T-helper 2 cell treated with Interferon-gamma antibody and Interleukin-4, amounts not matched to agents 100 ng/mL and 5 ng/mL, for 36 hours (primary cell): ENCODE measurements around the gene SMPD1. TPM values are rescaled to one million over a fixed set of nuclear protein-coding genes. Genes with fewer than 3 reads are reported as not detected.

ENCODE experiments used
- intact Hi-C: fragments of 100-400 bp; cut with micrococcal nuclease; formaldehyde crosslinking; loops from one replicate; pipeline ENCODE4 v1.15.1; 2023
- total RNA-seq: library from RNA; stranded (reverse); gene quantifications from 2 replicates; pipeline ENCODE4 v1.2.3, GENCODE V29; 2022

SMPD1 gene
- total RNA-seq, 1 donor from 2014 or later = 46.5 TPM

- intact Hi-C loops = loop anchor here (5.0 kb wide), 1 partner anchor 34 kb away; no protein-coding TSS in a partner anchor
Measured at GRCh38 chr11:6410695-6411430, 20.6 kb downstream of the SMPD1 start.

GRCh38 chr11:6411594-6412031 is 21.3 kb downstream of the SMPD1 start:
- intact Hi-C loops = loop anchor here (5.0 kb wide), 1 partner anchor 34 kb away; no protein-coding TSS in a partner anchor

- intact Hi-C loops = loop anchor here (1.0 to 5.0 kb wide), 2 partner anchors 23 to 36 kb away; partner anchors contain the start of gene SMPD1
Measured at GRCh38 chr11:6413791-6414201, 23.5 kb downstream of the SMPD1 start.

GRCh38 chr11:6414874-6415328 is 24.6 kb downstream of the SMPD1 start:
- intact Hi-C loops = loop anchor here (1.0 to 5.0 kb wide), 2 partner anchors 25 to 38 kb away; partner anchors contain the start of gene SMPD1

GRCh38 chr11:6415797-6416196 is 25.5 kb downstream of the SMPD1 start:
- intact Hi-C loops = no loop called here

- intact Hi-C loops = loop anchor here (2.0 kb wide), 1 partner anchor 25 kb away; no protein-coding TSS in a partner anchor
Measured at GRCh38 chr11:6417907-6418556, 27.8 kb downstream of the SMPD1 start.

GRCh38 chr11:6418557-6419008 is 28.3 kb downstream of the SMPD1 start:
- intact Hi-C loops = loop anchor here (1.0 to 2.0 kb wide), 4 partner anchors 16 to 63 kb away; partner anchors contain the start of genes ARFIP2, SMPD1 and TIMM10B

- intact Hi-C loops = loop anchor here (1.0 to 2.0 kb wide), 4 partner anchors 17 to 62 kb away; partner anchors contain the start of genes ARFIP2, SMPD1 and TIMM10B
Measured at GRCh38 chr11:6419009-6419631, 28.8 kb downstream of the SMPD1 start, which contains the start of gene APBB1. Gene APBB1, minus strand, starts transcription at chr11:6419094. Its CDS starts 7,747 bp downstream, at chr11:6411347.

GRCh38 chr11:6420677-6421076 is 30.4 kb downstream of the SMPD1 start:
- intact Hi-C loops = no loop called here

- intact Hi-C loops = no loop called here
Measured at GRCh38 chr11:6427516-6427915, 37.2 kb downstream of the SMPD1 start.

GRCh38 chr11:6431861-6432260 is 41.6 kb downstream of the SMPD1 start:
- intact Hi-C loops = no loop called here

GRCh38 chr11:6433998-6434660 is 43.9 kb downstream of the SMPD1 start:
- intact Hi-C loops = no loop called here

- intact Hi-C loops = no loop called here
Measured at GRCh38 chr11:6437423-6437822, 47.1 kb downstream of the SMPD1 start.

GRCh38 chr11:6437993-6438392 is 47.7 kb downstream of the SMPD1 start:
- intact Hi-C loops = no loop called here

- intact Hi-C loops = loop anchor here (1.0 kb wide), 1 partner anchor 37 kb away; no protein-coding TSS in a partner anchor
Measured at GRCh38 chr11:6438979-6439571, 48.8 kb downstream of the SMPD1 start.

- intact Hi-C loops = no loop called here
Measured at GRCh38 chr11:6440906-6441358, 50.7 kb downstream of the SMPD1 start, which contains the start of gene HPX. Gene HPX, minus strand, starts transcription at chr11:6440987. Its CDS starts 24 bp downstream, at chr11:6440963.

- intact Hi-C loops = loop anchor here (2.0 kb wide), 2 partner anchors 24 to 62 kb away; partner anchors contain the start of gene APBB1
Measured at GRCh38 chr11:6442441-6442840, 52.2 kb downstream of the SMPD1 start.

- intact Hi-C loops = loop anchor here (1.0 to 2.0 kb wide), 4 partner anchors 25 to 64 kb away; partner anchors contain the start of gene APBB1
Measured at GRCh38 chr11:6443269-6444003, 53.2 kb downstream of the SMPD1 start.
